Osteoblast (primary cell): ENCODE measurements around the gene MAP7D3. TPM values are rescaled to one million over a fixed set of nuclear protein-coding genes. Genes with fewer than 3 reads are reported as not detected.
"Not testable (repeated sequence)": the region's sequence is repeated elsewhere in the genome, so short reads cannot be mapped to it uniquely, and the experiment has no call there.

Experiments used
- DNase-seq: peaks from one replicate; pipeline ENCODE4 v3.0.0; 2011; ENCODE audit warnings: low spot score, mixed read lengths; ENCODE audit not compliant: insufficient read length; ENCODE audit errors: missing footprints
- H2AFZ ChIP-seq: 2 replicates; pipeline ENCODE4 v1.6.0; 2011; ENCODE audit warnings: mild to moderate bottlenecking, low read length
- H3K27ac ChIP-seq: 2 replicates; pipeline ENCODE4 v1.5.1; 2011; ENCODE audit warnings: mild to moderate bottlenecking, low read depth, low read length, moderate library complexity
- H3K27me3 ChIP-seq: 2 replicates; pipeline ENCODE4 v1.6.0; 2012; ENCODE audit warnings: mild to moderate bottlenecking, control low read depth, inconsistent platforms, low read length, moderate library complexity; ENCODE audit not compliant: insufficient read depth
- H3K36me3 ChIP-seq: 2 replicates; pipeline ENCODE4 v1.5.1; 2011; ENCODE audit warnings: mild to moderate bottlenecking, low read length, control low read depth, moderate library complexity; ENCODE audit not compliant: insufficient read depth
- H3K4me1 ChIP-seq: 2 replicates; pipeline ENCODE4 v1.5.1; 2011; ENCODE audit warnings: mild to moderate bottlenecking, low read length, control low read depth, moderate library complexity; ENCODE audit not compliant: insufficient read depth
- H3K4me2 ChIP-seq: 2 replicates; pipeline ENCODE4 v1.6.0; 2011; ENCODE audit warnings: mild to moderate bottlenecking, low read length; ENCODE audit not compliant: insufficient read depth
- H3K4me3 ChIP-seq: fragments of 200-600 bp; sonication (generic); 3 replicates; pipeline ENCODE4 v1.5.1; 2012; ENCODE audit warnings: mild to moderate bottlenecking, low read length, inconsistent platforms; ENCODE audit not compliant: insufficient read depth
- H3K79me2 ChIP-seq: 2 replicates; pipeline ENCODE4 v1.6.0; 2012; ENCODE audit warnings: mild to moderate bottlenecking, low read length, control low read depth, inconsistent platforms; ENCODE audit not compliant: insufficient read depth
- H3K9me3 ChIP-seq: 2 replicates; pipeline ENCODE4 v1.5.1; 2011; ENCODE audit warnings: low read depth, low read length, control low read depth
- H4K20me1 ChIP-seq: 2 replicates; pipeline ENCODE4 v1.6.0; 2012; ENCODE audit warnings: mild to moderate bottlenecking, low read length, control low read depth; ENCODE audit not compliant: insufficient read depth
- total RNA-seq: library from RNA; depleted of rRNA; stranded (reverse); fragments of >200 nt; gene quantifications from 2 replicates; pipeline ENCODE4 v1.2.3, GENCODE V29; 2012
- TF ChIP-seq, protein P1 (sequence below): IDR thresholded peaks from 2 replicates; pipeline ENCODE4 v1.5.1; 2011; ENCODE audit warnings: mild to moderate bottlenecking, low read depth, low read length, moderate library complexity; ENCODE audit errors: extremely low read depth

Gene MAP7D3
- total RNA-seq, 1 donor, result 19.2 TPM

DNA sequence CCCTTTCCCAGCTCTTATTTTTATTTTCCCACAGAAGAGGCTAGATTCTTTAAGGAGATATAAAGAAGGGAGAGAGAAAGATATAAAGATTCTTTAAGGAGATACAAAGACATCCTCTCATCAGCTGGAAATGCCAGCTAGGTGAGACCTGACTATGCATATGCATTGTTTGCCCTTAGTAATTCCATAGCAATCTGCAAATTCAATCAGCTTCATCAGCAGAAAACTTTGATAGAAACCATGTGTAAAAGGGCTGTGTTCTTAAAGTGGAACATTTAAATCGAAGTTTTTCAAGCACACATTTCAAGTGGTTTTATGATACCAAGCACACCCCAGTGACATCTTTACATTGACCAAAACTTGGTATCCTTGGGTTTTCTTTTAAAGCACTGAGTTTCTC, 79.8 kb downstream of the MAP7D3 start:
- Histone ChIP-seq H3K36me3 (no peaks in the 10 kb centered on the region), H4K20me1 (no peaks in the 10 kb centered on the region), H3K27ac (no peak overlapping the region), H3K79me2 (no peaks in the 10 kb centered on the region), H3K4me1 (peaks cover 40% of the 10 kb centered on the region), H3K27me3 (no peaks in the 10 kb centered on the region), H2AFZ (no peak overlapping the region), H3K4me2 (no peak overlapping the region), H3K9me3 (no peaks in the 10 kb centered on the region), H3K4me3 (no peak overlapping the region)
- DNase-seq, result no peak
- TF ChIP-seq, protein P1, sequence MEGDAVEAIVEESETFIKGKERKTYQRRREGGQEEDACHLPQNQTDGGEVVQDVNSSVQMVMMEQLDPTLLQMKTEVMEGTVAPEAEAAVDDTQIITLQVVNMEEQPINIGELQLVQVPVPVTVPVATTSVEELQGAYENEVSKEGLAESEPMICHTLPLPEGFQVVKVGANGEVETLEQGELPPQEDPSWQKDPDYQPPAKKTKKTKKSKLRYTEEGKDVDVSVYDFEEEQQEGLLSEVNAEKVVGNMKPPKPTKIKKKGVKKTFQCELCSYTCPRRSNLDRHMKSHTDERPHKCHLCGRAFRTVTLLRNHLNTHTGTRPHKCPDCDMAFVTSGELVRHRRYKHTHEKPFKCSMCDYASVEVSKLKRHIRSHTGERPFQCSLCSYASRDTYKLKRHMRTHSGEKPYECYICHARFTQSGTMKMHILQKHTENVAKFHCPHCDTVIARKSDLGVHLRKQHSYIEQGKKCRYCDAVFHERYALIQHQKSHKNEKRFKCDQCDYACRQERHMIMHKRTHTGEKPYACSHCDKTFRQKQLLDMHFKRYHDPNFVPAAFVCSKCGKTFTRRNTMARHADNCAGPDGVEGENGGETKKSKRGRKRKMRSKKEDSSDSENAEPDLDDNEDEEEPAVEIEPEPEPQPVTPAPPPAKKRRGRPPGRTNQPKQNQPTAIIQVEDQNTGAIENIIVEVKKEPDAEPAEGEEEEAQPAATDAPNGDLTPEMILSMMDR, result no peak

DNA sequence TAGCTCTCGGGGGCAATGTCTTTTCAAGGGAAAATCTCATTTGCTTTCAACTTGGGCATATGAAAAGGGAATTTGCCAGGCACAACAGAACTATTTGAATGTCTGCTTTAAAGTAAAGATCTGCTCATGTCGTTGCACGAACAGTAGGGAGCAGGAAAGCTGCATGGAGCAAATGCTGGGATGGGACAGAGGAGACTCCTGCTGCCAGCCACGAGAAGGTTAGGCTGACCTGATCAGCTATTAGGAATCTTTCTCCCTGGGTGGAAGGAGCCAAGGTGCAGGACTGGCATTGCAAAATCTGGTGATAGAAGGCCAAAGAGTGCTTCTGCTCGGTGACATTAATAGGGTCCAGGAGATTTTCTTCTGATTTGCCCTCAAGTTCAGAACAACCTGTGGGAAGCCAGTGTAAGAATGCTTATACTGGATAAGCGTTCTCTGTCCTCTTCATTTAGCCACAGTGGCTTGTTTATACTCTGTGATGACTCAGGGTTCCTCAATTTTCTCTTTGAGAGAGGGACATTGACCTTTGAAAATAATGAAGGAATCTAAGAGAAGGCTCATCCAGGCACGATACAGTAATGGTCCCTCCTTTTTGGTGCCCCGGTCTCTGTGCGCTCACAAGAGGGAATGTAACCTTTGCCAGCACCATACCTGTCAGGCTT, 80.9 kb downstream of the MAP7D3 start:
- no peaks in the 10 kb centered on the region for H3K9me3 ChIP-seq
- no peaks in the 10 kb centered on the region for H4K20me1 ChIP-seq
- no peak overlapping the region for H2AFZ ChIP-seq
- peak overlapping the region; percentile 86 for H3K27ac ChIP-seq
- peak overlapping the region; percentile 33 for H3K4me2 ChIP-seq
- TF ChIP-seq, protein P1, result peak; percentile 54
- H3K4me3 ChIP-seq, result no peak overlapping the region
- H3K79me2 ChIP-seq, result no peaks in the 10 kb centered on the region
- H3K27me3 ChIP-seq, result no peaks in the 10 kb centered on the region
- DNase-seq, result no peak
- H3K36me3 ChIP-seq, result no peaks in the 10 kb centered on the region
- peaks cover 34% of the 10 kb centered on the region for H3K4me1 ChIP-seq

DNA sequence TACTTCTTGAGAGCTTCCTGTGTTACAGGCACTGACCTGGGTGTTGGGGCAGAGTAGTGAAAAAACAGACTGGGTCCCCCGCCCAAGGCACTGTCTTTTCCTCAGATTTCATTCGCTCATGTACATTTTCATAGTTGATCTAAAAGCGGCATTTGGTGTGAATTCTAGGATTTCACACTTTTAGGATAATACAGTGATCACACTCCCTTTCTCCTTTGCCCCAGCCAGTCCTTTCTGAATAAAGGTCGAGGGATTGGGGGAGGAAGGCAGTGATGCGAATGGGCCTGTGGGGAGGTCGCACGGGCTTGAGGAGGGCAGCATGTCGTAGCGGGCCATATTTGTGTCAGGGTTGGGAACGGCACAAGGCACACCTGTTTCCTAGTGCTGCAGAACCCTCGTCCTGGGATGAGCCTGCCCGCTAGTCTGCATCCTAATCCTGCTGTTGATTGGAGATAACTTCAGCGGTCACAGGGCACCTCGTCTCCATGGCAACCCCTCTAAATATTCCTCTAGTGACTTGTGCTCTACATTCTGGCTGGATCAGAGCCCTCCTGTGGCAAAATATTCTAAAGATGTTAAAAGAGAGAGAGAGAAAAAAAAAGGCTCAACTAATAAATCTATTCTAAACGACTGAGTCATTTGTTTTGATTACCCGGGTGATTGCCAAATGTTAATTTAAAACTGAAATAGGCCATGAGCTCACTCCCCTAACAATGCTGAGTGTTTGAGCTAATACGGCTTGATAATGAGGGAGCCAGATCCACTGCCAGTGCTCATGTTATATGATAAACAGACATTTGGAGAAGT, 82.1 kb downstream of the MAP7D3 start:
- TF ChIP-seq, protein P1, result no peak
- Histone ChIP-seq H3K79me2 (no peaks in the 10 kb centered on the region), H3K9me3 (no peaks in the 10 kb centered on the region), H3K4me1 (peaks cover 29% of the 10 kb centered on the region), H3K4me3 (no peak overlapping the region), H3K4me2 (peak overlapping the region; percentile 48), H4K20me1 (no peaks in the 10 kb centered on the region), H3K27me3 (no peaks in the 10 kb centered on the region), H3K36me3 (no peaks in the 10 kb centered on the region), H3K27ac (peak overlapping the region; percentile 86), H2AFZ (no peak overlapping the region)
- DNase-seq, result no peak

DNA sequence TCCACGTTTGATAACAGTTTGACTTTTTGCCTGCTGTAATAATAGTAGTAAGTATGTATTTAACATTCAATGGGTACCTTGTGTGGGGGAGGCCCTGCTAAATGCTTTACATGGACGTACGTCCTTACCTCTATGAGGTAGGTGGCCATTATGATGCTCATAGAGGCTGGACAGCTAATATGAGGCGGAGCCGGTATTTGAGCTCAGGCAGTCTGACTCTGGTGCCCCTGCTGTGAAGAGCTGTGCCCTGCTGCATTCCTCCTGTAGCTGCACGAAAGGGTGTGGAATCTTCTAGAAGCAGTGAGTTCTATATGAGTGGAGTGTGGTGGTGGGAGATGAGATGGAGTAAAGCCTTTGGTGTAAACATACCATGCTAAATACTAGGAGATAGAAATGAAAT, 83.2 kb downstream of the MAP7D3 start:
- DNase-seq, H3K27me3 ChIP-seq, H4K20me1 ChIP-seq, H3K4me3 ChIP-seq, H3K9me3 ChIP-seq, H3K36me3 ChIP-seq, H3K4me2 ChIP-seq, H3K79me2 ChIP-seq, H2AFZ ChIP-seq, H3K27ac ChIP-seq: not testable (repeated sequence)
- H3K4me1 ChIP-seq, result peaks cover 40% of the 10 kb centered on the region
